ENCODE measurements around the gene SYMPK.

- TF ChIP-seq, protein P1, sequence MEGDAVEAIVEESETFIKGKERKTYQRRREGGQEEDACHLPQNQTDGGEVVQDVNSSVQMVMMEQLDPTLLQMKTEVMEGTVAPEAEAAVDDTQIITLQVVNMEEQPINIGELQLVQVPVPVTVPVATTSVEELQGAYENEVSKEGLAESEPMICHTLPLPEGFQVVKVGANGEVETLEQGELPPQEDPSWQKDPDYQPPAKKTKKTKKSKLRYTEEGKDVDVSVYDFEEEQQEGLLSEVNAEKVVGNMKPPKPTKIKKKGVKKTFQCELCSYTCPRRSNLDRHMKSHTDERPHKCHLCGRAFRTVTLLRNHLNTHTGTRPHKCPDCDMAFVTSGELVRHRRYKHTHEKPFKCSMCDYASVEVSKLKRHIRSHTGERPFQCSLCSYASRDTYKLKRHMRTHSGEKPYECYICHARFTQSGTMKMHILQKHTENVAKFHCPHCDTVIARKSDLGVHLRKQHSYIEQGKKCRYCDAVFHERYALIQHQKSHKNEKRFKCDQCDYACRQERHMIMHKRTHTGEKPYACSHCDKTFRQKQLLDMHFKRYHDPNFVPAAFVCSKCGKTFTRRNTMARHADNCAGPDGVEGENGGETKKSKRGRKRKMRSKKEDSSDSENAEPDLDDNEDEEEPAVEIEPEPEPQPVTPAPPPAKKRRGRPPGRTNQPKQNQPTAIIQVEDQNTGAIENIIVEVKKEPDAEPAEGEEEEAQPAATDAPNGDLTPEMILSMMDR (IDR thresholded peaks at IDR 0.05; ENCODE audit: insufficient read depth, low read length, poor library complexity, severe bottlenecking) = no peak
- TF ChIP-seq EZH2phosphoT487 (conservative IDR thresholded peaks at IDR 0.05; ENCODE audit: low read length) = no peak
Observed at GRCh38 chr19:45890877-45891276, 27.9 kb upstream of the SYMPK start.
